NB4 (cell line): ENCODE data around the gene RBPJ.

Experiments
- MAX ChIP-seq: IDR thresholded peaks from 2 replicates; pipeline ENCODE4 v1.6.1; 2011; ENCODE audit warnings: low read depth, low read length
- MYC ChIP-seq: IDR thresholded peaks from 2 replicates; pipeline ENCODE4 v1.6.1; 2011; ENCODE audit warnings: low read depth, low read length
- POLR2A ChIP-seq: IDR thresholded peaks from 2 replicates; pipeline ENCODE4 v1.6.1; 2011; ENCODE audit warnings: mild to moderate bottlenecking; ENCODE audit not compliant: insufficient read length; ENCODE audit errors: extremely low read depth
- TF ChIP-seq, protein P1 (sequence below): IDR thresholded peaks from one replicate; pipeline ENCODE4 v1.5.1; 2012; ENCODE audit warnings: low read depth, low read length

- TF ChIP-seq, protein P1, sequence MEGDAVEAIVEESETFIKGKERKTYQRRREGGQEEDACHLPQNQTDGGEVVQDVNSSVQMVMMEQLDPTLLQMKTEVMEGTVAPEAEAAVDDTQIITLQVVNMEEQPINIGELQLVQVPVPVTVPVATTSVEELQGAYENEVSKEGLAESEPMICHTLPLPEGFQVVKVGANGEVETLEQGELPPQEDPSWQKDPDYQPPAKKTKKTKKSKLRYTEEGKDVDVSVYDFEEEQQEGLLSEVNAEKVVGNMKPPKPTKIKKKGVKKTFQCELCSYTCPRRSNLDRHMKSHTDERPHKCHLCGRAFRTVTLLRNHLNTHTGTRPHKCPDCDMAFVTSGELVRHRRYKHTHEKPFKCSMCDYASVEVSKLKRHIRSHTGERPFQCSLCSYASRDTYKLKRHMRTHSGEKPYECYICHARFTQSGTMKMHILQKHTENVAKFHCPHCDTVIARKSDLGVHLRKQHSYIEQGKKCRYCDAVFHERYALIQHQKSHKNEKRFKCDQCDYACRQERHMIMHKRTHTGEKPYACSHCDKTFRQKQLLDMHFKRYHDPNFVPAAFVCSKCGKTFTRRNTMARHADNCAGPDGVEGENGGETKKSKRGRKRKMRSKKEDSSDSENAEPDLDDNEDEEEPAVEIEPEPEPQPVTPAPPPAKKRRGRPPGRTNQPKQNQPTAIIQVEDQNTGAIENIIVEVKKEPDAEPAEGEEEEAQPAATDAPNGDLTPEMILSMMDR: no peak
- no peak for TF ChIP-seq MAX
- TF ChIP-seq POLR2A: no peak
- no peak for TF ChIP-seq MYC
Measured at GRCh38 chr4:26418107-26418506, 97.3 kb downstream of the RBPJ start.
